HL-60 (cell line): ENCODE measurements around the gene ARF3.

Experiments used
- GABPA ChIP-seq: IDR thresholded peaks from 2 replicates; pipeline ENCODE4 v1.6.1; 2012; ENCODE audit warnings: low read depth
- POLR2AphosphoS5 ChIP-seq: IDR thresholded peaks from 2 replicates; pipeline ENCODE4 v1.6.1; 2012; ENCODE audit warnings: low read depth
- SPI1 ChIP-seq: IDR thresholded peaks from 2 replicates; pipeline ENCODE4 v1.6.1; 2012; ENCODE audit warnings: low read depth, mild to moderate bottlenecking, borderline replicate concordance
- TF ChIP-seq, protein P1 (sequence below): IDR thresholded peaks from one replicate; pipeline ENCODE4 v1.5.1; 2011; ENCODE audit warnings: low read length, control low read depth, inconsistent platforms; ENCODE audit not compliant: insufficient read depth
- TF ChIP-seq, protein P2 (sequence below): IDR thresholded peaks from 2 replicates; pipeline ENCODE4 v1.6.1; 2012; ENCODE audit warnings: low read depth; ENCODE audit not compliant: insufficient replicate concordance

GRCh38 chr12:48899651-48900050, 57.6 kb downstream of the ARF3 start:
- TF ChIP-seq, protein P1, sequence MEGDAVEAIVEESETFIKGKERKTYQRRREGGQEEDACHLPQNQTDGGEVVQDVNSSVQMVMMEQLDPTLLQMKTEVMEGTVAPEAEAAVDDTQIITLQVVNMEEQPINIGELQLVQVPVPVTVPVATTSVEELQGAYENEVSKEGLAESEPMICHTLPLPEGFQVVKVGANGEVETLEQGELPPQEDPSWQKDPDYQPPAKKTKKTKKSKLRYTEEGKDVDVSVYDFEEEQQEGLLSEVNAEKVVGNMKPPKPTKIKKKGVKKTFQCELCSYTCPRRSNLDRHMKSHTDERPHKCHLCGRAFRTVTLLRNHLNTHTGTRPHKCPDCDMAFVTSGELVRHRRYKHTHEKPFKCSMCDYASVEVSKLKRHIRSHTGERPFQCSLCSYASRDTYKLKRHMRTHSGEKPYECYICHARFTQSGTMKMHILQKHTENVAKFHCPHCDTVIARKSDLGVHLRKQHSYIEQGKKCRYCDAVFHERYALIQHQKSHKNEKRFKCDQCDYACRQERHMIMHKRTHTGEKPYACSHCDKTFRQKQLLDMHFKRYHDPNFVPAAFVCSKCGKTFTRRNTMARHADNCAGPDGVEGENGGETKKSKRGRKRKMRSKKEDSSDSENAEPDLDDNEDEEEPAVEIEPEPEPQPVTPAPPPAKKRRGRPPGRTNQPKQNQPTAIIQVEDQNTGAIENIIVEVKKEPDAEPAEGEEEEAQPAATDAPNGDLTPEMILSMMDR, result no peak
- TF ChIP-seq POLR2AphosphoS5 (no peak), GABPA (no peak), SPI1 (no peak)
- TF ChIP-seq, protein P2, sequence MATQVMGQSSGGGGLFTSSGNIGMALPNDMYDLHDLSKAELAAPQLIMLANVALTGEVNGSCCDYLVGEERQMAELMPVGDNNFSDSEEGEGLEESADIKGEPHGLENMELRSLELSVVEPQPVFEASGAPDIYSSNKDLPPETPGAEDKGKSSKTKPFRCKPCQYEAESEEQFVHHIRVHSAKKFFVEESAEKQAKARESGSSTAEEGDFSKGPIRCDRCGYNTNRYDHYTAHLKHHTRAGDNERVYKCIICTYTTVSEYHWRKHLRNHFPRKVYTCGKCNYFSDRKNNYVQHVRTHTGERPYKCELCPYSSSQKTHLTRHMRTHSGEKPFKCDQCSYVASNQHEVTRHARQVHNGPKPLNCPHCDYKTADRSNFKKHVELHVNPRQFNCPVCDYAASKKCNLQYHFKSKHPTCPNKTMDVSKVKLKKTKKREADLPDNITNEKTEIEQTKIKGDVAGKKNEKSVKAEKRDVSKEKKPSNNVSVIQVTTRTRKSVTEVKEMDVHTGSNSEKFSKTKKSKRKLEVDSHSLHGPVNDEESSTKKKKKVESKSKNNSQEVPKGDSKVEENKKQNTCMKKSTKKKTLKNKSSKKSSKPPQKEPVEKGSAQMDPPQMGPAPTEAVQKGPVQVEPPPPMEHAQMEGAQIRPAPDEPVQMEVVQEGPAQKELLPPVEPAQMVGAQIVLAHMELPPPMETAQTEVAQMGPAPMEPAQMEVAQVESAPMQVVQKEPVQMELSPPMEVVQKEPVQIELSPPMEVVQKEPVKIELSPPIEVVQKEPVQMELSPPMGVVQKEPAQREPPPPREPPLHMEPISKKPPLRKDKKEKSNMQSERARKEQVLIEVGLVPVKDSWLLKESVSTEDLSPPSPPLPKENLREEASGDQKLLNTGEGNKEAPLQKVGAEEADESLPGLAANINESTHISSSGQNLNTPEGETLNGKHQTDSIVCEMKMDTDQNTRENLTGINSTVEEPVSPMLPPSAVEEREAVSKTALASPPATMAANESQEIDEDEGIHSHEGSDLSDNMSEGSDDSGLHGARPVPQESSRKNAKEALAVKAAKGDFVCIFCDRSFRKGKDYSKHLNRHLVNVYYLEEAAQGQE, result no peak
